PC-3 (cell line): ENCODE data around the gene TPX2.

Experiments
- EZH2 ChIP-seq: fragments of 300-600 bp; sonication (generic); IDR thresholded peaks from one replicate; pipeline ENCODE4 v1.6.1; 2017; ENCODE audit warnings: antibody characterized with exemption, mild to moderate bottlenecking, low read length; ENCODE audit not compliant: unreplicated experiment
- EZH2phosphoT487 ChIP-seq: fragments of 300-600 bp; sonication (generic); IDR thresholded peaks from 2 replicates; pipeline ENCODE4 v1.6.1; 2018; ENCODE audit warnings: mild to moderate bottlenecking, antibody characterized with exemption, low read length, borderline replicate concordance
- TF ChIP-seq, protein P1 (sequence below): fragments of 300-600 bp; sonication (generic); conservative IDR thresholded peaks from 2 replicates; pipeline ENCODE4 v1.5.1; 2017; ENCODE audit warnings: antibody characterized with exemption, low read depth, mild to moderate bottlenecking, low read length

DNA sequence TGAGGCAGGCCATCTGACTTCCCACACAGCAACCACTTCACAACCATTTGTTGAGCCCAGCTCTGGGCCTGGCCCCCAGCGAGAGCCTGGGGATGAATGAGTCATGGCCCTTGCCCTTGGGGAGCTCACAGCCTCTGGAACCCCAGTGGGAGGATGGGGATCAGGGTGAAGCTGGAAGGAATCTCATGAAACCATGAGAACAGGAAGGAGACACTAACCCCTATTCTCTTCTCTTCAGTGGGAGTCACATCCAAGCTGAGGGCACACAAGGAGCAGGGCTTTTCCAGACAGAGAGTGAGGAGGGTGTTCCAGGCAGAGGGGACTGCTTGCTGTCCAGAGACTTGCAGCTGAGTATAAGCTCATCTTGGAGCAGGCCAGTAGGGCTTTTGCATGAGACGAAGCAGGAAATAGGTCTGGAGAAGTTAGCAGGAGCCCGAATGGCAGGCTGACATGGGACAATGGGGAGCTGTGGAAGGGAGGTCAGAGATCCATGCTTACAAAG, 98.9 kb downstream of the TPX2 start:
- TF ChIP-seq, protein P1, sequence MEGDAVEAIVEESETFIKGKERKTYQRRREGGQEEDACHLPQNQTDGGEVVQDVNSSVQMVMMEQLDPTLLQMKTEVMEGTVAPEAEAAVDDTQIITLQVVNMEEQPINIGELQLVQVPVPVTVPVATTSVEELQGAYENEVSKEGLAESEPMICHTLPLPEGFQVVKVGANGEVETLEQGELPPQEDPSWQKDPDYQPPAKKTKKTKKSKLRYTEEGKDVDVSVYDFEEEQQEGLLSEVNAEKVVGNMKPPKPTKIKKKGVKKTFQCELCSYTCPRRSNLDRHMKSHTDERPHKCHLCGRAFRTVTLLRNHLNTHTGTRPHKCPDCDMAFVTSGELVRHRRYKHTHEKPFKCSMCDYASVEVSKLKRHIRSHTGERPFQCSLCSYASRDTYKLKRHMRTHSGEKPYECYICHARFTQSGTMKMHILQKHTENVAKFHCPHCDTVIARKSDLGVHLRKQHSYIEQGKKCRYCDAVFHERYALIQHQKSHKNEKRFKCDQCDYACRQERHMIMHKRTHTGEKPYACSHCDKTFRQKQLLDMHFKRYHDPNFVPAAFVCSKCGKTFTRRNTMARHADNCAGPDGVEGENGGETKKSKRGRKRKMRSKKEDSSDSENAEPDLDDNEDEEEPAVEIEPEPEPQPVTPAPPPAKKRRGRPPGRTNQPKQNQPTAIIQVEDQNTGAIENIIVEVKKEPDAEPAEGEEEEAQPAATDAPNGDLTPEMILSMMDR = no peak
- TF ChIP-seq EZH2phosphoT487 (no peak), EZH2 (no peak)
